OCI-LY1 (cell line): ENCODE results near the gene LAMP1.
"Not testable (repeated sequence)": the region's sequence is repeated elsewhere in the genome, so short reads cannot be mapped to it uniquely, and the experiment has no call there.

ENCODE experiments used
- H2AFZ ChIP-seq: fragments of 200-600 bp; sonication (generic), shearing (Covaris generic); 2 replicates; pipeline ENCODE4 v1.6.0; 2014; ENCODE audit warnings: antibody characterized with exemption, mild to moderate bottlenecking, low read length
- H3F3A ChIP-seq: fragments of 200-600 bp; sonication (generic), shearing (Covaris generic); 2 replicates; pipeline ENCODE4 v1.6.0; 2014; ENCODE audit warnings: mild to moderate bottlenecking, antibody characterized with exemption, low read length, moderate library complexity; ENCODE audit not compliant: insufficient read depth
- H3K27ac ChIP-seq: fragments of 200-600 bp; sonication (generic); 2 replicates; pipeline ENCODE4 v1.5.1; 2014; ENCODE audit warnings: low read length, mixed run types, mild to moderate bottlenecking, low read depth; ENCODE audit not compliant: poor library complexity, severe bottlenecking
- H3K27me3 ChIP-seq: fragments of 200-600 bp; sonication (generic); 2 replicates; pipeline ENCODE4 v1.6.0; 2014; ENCODE audit warnings: antibody characterized with exemption, mild to moderate bottlenecking, low read length, moderate library complexity; ENCODE audit not compliant: insufficient read depth
- H3K36me3 ChIP-seq: fragments of 200-600 bp; sonication (generic); 2 replicates; pipeline ENCODE4 v1.6.1; 2014; ENCODE audit warnings: mild to moderate bottlenecking, antibody characterized with exemption, low read length, moderate library complexity, mixed read lengths; ENCODE audit not compliant: insufficient read depth
- H3K4me1 ChIP-seq: fragments of 200-600 bp; sonication (generic); 2 replicates; pipeline ENCODE4 v1.5.1; 2014; ENCODE audit warnings: mild to moderate bottlenecking, low read length, moderate library complexity; ENCODE audit not compliant: insufficient read depth, severe bottlenecking
- H3K4me2 ChIP-seq: fragments of 200-600 bp; sonication (generic), shearing (Covaris generic); 2 replicates; pipeline ENCODE4 v1.6.1; 2014; ENCODE audit warnings: low read length
- H3K4me3 ChIP-seq: fragments of 200-600 bp; sonication (generic); 2 replicates; pipeline ENCODE4 v1.5.1; 2014; ENCODE audit warnings: low read length, low read depth, mild to moderate bottlenecking, mixed read lengths; ENCODE audit not compliant: poor library complexity, severe bottlenecking
- H3K79me2 ChIP-seq: fragments of 200-600 bp; shearing (Covaris generic); 2 replicates; pipeline ENCODE4 v1.6.1; 2016; ENCODE audit warnings: mixed run types, low read length, mixed read lengths; ENCODE audit not compliant: insufficient read depth
- H3K9ac ChIP-seq: fragments of 200-600 bp; sonication (generic), shearing (Covaris generic); 2 replicates; pipeline ENCODE4 v1.6.1; 2014; ENCODE audit warnings: mild to moderate bottlenecking, low read length, mixed read lengths
- H3K9me2 ChIP-seq: fragments of 200-600 bp; sonication (generic), shearing (Covaris generic); 2 replicates; pipeline ENCODE4 v1.6.1; 2014; ENCODE audit warnings: low read depth, mild to moderate bottlenecking, low read length, mixed read lengths
- H3K9me3 ChIP-seq: fragments of 200-600 bp; shearing (Covaris generic); 2 replicates; pipeline ENCODE4 v1.6.1; 2014; ENCODE audit warnings: low read length, mixed read lengths
- H4K20me1 ChIP-seq: fragments of 200-600 bp; sonication (generic), shearing (Covaris generic); 2 replicates; pipeline ENCODE4 v1.6.0; 2016; ENCODE audit warnings: mild to moderate bottlenecking, low read length; ENCODE audit not compliant: insufficient read depth
- EZH2 ChIP-seq: fragments of 200-600 bp; sonication (generic), shearing (Covaris generic); IDR thresholded peaks from 2 replicates; pipeline ENCODE4 v1.8.0; 2017; ENCODE audit warnings: borderline replicate concordance, mixed run types, mild to moderate bottlenecking, antibody characterized with exemption, low read length, moderate library complexity, mixed read lengths
- TF ChIP-seq, protein P1 (sequence below): fragments of 200-600 bp; sonication (generic), shearing (Covaris generic); IDR thresholded peaks from 2 replicates; pipeline ENCODE4 v1.5.1; 2017; ENCODE audit warnings: mild to moderate bottlenecking, antibody characterized with exemption, low read length, moderate library complexity, mixed read lengths

LAMP1 gene

DNA sequence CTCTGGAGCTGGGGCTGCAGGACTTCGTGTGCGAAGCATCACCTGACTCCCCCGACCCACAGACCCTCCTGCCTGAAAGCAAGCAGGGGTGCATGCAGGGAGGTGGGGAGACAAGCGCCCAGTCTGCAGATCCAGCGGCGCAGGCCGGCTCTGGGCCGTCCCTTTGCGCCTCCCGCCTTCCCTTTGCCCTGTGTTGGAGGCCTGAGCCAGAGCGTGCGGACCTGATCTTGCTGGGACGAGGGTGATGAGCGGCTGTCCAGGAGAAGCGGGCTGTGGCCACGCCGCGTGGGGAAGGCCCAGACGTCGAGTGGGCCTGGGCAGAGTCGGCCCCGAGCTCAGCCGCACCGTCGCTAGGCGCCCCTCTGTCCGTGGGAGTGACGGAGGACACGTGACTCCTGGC lies 72.2 kb downstream of the LAMP1 start:
- Histone ChIP-seq H3K27ac (no peak overlapping the region), H3K4me2 (no peak overlapping the region), H2AFZ (no peak overlapping the region), H3K4me1 (no peaks in the 10 kb centered on the region), H3K27me3 (peaks cover 9% of the 10 kb centered on the region; the same call in 1 of the 2 replicates), H3K79me2 (no peaks in the 10 kb centered on the region), H3K9me2 (no peaks in the 10 kb centered on the region), H3K9me3 (no peaks in the 10 kb centered on the region), H4K20me1 (no peaks in the 10 kb centered on the region), H3F3A (no peaks in the 10 kb centered on the region), H3K36me3 (no peaks in the 10 kb centered on the region), H3K4me3 (no peak overlapping the region), H3K9ac (no peak overlapping the region)
- TF ChIP-seq, protein P1, sequence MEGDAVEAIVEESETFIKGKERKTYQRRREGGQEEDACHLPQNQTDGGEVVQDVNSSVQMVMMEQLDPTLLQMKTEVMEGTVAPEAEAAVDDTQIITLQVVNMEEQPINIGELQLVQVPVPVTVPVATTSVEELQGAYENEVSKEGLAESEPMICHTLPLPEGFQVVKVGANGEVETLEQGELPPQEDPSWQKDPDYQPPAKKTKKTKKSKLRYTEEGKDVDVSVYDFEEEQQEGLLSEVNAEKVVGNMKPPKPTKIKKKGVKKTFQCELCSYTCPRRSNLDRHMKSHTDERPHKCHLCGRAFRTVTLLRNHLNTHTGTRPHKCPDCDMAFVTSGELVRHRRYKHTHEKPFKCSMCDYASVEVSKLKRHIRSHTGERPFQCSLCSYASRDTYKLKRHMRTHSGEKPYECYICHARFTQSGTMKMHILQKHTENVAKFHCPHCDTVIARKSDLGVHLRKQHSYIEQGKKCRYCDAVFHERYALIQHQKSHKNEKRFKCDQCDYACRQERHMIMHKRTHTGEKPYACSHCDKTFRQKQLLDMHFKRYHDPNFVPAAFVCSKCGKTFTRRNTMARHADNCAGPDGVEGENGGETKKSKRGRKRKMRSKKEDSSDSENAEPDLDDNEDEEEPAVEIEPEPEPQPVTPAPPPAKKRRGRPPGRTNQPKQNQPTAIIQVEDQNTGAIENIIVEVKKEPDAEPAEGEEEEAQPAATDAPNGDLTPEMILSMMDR, result no peak
- no peak for TF ChIP-seq EZH2

- Histone ChIP-seq H3F3A (no peaks in the 10 kb centered on the region), H3K36me3 (no peaks in the 10 kb centered on the region), H3K79me2 (no peaks in the 10 kb centered on the region), H3K9me3 (no peaks in the 10 kb centered on the region), H3K9ac (no peak overlapping the region), H3K27ac (no peak overlapping the region), H4K20me1 (no peaks in the 10 kb centered on the region), H2AFZ (no peak overlapping the region), H3K4me1 (no peaks in the 10 kb centered on the region), H3K9me2 (no peaks in the 10 kb centered on the region), H3K4me2 (no peak overlapping the region), H3K27me3 (peaks cover 9% of the 10 kb centered on the region; the same call in 1 of the 2 replicates), H3K4me3 (no peak overlapping the region)
- TF ChIP-seq, protein P1, result no peak
- no peak for TF ChIP-seq EZH2
These were observed 72.8 kb downstream of the LAMP1 start for GRCh38 chr13:113369881-113370280.

DNA sequence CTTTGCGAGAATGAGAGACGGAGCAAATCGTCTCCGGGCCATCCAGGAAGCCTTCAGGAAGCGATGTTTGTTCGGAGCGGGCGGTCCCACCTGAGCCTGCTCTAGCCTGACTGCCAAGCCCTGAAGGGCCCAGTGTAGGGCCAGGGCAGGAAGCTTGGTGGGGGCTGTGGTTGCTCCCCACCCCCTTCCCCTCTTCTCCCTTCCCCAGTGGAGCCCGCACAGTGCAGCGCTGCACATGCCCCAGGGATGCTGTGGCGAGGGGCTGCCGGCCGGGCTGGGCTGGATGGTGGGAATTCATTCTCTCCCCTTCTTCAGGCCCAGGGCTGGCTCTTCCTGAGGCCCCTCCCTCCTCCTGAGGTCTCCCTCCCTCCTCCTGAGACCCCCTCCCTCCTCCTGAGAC lies 74.0 kb downstream of the LAMP1 start:
- Histone ChIP-seq H2AFZ (no peak overlapping the region), H3K4me3 (no peak overlapping the region), H3K9ac (no peak overlapping the region), H3K9me2 (no peaks in the 10 kb centered on the region), H3K27ac (no peak overlapping the region), H3K79me2 (no peaks in the 10 kb centered on the region), H3F3A (no peaks in the 10 kb centered on the region), H3K4me1 (no peaks in the 10 kb centered on the region), H3K36me3 (no peaks in the 10 kb centered on the region), H4K20me1 (no peaks in the 10 kb centered on the region), H3K4me2 (no peak overlapping the region), H3K9me3 (no peaks in the 10 kb centered on the region), H3K27me3 (no peaks in the 10 kb centered on the region; the same call in 1 of the 2 replicates)
- TF ChIP-seq EZH2, result no peak
- TF ChIP-seq, protein P1, result no peak

DNA sequence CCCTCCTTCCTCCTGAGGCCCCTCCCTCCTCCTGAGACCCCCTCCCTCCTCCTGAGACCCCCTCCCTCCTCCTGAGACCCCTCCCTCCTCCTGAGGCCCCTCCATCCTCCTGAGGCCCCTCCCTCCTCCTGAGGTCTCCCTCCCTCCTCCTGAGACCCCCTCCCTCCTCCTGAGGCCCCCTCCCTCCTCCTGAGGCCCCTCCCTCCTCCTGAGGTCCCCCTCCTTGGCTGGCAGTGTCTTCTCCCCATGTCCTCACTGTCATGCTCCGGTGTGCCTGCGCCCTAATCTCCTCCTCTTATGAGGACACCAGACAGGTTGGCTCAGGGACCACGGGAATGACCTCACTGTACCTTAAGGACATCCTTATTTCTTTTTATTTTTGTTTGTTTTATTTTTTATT lies 74.7 kb downstream of the LAMP1 start:
- H3K4me1 ChIP-seq, H3K27ac ChIP-seq, H4K20me1 ChIP-seq, H3K9me3 ChIP-seq, H3K36me3 ChIP-seq, H3K4me3 ChIP-seq, H3F3A ChIP-seq, H3K79me2 ChIP-seq, H3K4me2 ChIP-seq, H3K27me3 ChIP-seq, H3K9me2 ChIP-seq, H3K9ac ChIP-seq, H2AFZ ChIP-seq: not testable (repeated sequence)
